Activated CD8-positive, alpha-beta memory T cell treated with anti-CD3 and anti-CD28 coated beads, Interleukin-2, amount 50 U/mL, for 1 hour (primary cell): ENCODE results near the gene DECR2.
"Not testable (repeated sequence)": the region's sequence is repeated elsewhere in the genome, so short reads cannot be mapped to it uniquely, and the experiment has no call there.

ENCODE experiments used
- DNase-seq: peaks from one replicate; pipeline ENCODE4 v3.0.0-alpha.2; 2020; ENCODE audit errors: extremely low read depth

The DECR2 gene

DNA sequence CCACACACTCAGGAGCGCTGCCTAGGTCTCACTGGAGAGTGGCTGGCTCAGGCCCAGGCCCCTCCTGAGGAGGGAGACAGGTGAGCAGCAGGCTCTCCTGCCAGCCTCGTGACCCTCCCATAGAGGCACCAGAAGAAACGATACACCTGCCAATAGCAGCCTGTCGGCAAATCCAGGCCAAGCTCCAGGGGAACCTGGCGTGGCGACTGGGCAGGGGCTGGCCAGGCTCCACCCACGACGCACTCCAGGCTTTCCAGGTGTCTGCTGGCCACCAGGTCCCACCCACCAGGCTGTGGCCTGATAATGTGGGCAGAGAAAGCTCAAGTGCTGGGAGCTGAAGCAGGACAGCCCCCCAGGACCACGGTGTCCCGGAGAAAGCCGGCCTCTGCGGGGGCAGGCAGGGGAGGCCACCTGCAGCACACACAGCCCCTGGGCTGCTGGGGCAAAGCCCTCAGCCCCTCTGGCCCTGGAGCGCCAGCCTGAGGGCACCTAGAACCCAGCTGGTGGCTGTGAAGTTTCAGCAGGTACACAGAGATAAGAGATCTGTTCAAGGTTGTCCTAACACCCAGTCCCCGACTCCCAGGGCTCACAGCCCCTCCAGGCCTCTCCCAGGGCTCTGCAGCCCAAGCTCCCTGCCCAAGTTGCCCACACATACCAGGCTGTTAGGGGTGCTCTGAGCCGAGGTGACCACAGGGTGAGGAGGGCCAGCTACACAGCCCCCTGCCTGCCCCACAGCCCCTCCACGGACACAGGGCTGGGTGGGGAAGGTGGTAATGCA lies 22.3 kb upstream of the DECR2 start:
- no peak for DNase-seq

DNA sequence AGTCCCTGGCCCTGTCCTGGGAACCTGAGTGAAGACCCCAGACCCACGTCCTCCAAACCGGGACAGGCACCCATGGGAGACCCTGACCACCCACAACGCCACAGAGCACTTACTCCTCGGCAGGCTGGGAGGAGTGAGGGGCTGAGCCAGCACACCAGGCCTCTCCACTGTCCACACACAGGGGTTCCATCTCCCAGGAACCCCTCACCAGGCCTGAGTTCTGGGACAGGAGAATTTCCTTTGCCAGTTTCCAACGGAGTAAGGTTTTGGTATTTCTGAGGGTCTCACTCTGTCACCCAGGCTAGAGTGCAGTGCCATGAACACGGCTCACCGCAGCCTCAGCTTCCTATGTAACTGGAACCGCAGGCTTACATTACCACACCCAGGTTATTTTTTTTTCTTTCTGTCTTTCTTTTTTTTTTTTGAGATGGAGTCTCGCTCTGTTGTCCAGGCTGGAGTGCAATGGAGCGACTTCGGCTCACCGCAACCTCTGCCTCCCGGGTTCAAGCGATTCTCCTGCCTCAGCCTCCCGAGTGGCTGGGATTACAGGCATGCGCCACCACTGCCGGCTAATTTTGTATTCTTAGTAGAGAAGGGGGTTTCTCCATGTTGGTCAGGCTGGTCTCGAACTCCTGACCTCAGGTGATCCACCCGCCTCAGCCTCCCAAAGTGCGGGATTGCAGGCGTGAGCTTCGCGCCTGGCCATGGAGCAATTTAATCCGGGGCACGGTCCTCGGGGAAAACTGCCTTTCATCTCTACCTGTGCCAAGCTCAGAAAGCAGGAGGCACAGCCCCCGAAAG lies 21.5 kb upstream of the DECR2 start:
- no peak for DNase-seq

DNA sequence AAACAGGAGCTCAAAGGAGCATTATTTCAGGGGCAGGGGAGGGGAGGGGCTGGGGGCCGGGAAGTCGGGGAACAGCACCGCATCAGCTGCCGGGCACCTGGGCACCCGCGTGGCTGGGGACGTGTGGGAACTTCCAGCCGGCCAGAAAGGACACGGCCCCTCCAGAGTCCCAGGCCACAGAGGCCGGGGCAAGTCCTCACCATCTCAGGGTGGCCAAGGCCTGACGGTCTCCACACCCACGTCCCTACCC lies 21.0 kb upstream of the DECR2 start:
- no peak for DNase-seq

- no peak for DNase-seq
These were observed 20.5 kb upstream of the DECR2 start for GRCh38 chr16:381012-381788.

DNA sequence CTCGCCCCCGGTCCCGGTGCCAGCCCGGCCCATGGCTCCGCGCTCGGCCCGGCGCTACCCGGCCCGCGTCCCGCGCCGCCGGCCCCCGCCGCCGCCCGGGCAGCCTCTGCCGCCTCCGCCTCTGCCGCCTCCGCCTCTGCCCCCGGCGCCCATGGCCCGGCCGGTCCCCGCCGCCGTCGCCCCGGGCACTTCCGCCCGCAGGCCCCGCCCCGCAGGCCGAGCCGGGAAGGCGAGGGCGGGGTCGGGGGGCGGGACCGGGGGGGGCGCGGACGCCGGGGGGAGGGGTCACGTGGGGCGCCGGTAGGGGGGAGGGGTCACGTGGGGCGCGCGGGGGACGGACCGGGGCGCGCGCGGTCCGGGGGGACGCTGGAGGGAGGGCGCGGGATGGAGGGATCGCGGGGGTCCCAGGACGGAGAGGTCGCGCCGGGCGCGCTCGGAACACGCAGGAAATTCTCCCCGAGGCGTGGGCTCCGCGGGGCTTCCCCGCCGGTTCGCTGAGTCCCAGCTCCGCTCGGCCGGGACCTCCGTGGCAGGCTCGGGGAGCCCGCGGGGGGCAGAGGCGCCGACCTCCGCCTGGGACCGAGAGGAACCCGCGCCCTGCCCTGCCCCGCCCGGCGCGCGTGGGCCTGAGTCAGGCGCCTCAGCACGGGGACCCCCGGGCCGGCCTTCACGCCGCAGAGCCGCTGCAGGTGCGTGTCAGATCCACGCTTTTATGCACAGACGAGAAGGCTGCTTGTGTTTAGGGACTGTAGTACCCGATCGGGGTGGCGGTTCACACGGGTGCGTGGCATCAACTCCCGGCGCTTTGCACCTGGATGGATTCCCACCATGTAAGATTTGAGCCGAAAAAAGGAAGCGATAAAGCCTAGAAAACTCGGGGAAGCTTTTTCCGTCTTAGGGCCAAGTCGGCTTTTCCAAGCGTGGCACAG lies 19.6 kb upstream of the DECR2 start, which contains the start of gene PGAP6:
Gene PGAP6 (minus strand): TSS at position 190 of the 929 bp plus-strand sequence. CDS start 157 bp downstream, at position 33.
- no peak for DNase-seq

GRCh38 chr16:383326-384051 lies 18.2 kb upstream of the DECR2 start:
- DNase-seq = no peak

DNA sequence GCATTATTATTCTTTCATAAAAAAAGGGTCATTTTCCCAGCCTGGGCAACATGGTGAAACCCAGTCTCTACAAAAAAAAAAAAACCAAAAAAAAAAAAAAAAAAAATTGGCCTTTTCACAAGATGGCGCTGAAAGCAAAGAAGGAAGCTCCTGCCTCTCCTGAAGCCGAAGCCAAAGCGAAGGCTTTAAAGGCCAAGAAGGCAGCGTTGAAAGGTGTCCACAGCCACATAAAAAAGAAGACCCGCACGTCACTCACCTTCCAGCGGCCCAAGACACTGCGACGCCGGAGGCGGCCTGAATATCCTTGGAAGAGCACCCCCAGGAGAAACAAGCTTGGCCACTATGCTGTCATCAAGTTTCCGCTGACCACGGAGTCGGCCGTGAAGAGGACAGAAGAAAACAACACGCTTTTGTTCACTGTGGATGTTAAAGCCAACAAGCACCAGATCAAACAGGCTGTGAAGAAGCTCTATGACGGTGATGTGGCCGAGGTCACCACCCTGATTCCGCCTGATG lies 15.0 kb upstream of the DECR2 start:
- no peak for DNase-seq

DNA sequence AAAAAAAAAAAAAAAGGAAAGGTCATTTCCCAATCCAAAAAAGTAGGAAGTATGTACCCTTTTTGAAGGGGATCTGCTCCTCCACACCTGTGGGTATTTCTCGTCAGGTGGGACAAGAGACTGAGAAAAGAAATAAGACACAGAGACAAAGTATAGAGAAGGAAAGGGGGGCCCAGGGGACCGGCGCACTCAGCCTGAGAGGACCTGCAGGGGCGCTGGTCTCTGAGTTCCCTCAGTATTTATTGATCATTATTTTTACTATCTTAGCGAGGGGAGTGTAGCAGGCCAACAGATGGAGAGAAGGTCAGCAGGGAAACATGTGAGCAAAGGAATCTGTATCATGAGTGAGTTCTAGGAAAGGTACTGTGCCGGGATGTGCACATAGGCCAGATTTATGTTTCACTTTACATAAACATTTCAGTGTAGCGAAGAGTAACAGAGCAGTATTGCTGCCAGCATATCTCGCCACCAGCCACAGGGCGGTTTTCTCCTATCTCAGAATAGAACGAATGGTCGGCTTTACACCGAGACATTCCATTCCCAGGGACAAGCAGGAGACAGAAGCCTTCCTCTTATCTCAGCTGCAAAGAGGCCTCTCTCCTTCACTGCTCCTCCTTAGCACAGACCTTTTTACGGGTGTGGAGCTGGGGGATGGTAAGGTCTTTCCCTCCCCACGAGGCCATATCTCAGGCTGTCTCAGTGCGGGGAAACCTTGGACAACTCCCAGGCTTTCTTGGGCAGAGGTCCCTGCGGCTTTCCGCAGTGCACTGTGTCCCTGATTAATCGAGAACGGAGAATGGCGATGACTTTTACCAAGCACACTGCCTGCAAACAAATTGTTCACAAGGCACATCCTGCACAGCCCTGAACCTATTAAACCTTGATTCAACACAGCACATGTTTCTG lies 13.7 kb upstream of the DECR2 start:
- not testable (repeated sequence) for DNase-seq

DNA sequence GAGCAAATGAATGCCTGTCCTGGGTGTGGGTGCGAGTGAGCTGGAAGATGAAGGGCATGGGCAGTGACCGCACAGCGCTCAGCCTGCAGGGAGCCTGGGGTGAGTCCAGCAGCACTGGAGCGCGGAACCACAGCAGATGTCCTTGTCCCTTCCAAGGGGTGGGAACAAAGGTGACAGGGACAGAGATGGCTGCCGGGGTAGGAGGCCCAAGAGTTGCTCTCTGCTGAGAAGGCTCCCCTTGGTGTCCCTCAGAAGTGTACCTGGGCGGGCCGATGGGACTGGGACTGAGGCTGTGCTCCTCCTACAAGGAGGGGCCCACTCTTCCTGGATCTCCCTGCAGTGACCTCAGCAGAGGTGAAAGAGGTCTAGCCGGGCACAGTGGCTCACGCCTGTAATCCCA lies 12.3 kb upstream of the DECR2 start:
- no peak for DNase-seq

- peak; percentile 54 for DNase-seq
These were observed 9.8 kb upstream of the DECR2 start for GRCh38 chr16:391885-392335.

- no peak for DNase-seq
These were observed 9.1 kb upstream of the DECR2 start for GRCh38 chr16:392450-393030.

DNA sequence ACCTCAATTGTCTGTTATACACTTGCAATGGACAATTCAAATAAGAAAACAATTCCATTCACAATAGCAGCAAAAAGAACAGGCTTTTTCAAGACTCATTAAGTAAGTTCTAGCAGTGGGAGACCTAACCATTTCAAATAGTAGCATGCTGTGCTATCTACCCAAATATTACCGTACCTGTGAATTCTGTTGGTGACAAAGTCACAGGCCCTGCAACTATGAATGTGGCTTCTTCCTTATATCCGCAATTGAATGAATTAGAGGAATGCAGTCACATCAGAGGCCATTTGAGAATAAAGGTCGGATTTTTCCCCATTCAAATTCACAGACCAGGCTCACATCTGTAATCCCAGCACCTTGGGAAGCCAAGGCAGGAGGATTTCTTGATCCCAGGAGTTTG lies 5.5 kb upstream of the DECR2 start:
- DNase-seq = no peak

- no peak for DNase-seq
These were observed 5.1 kb upstream of the DECR2 start for GRCh38 chr16:396605-397004.

DNA sequence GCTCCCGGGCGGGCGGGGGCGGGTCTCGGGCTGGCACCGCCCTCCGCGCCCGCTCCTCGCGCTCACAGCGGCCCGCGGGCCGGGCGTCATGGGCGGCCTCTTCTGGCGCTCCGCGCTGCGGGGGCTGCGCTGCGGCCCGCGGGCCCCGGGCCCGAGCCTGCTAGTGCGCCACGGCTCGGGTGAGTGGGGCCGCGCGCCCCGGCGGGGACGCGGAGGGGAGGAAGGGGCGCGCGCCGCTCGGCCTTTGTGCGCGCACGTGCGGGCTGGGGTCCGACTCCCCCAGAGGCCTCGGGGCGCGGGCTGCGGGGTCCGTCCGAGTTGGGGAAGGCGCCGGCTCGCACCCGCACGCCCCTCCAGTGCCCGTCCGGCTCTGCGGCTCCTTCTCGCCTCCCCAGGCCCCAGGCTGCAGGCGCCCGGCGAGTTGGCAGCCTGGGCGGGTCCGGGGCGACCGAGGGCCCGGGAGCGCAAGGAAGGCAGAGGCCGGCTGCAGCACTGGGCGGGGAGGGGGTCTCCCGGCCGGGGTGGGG lies 4.5 kb upstream of the DECR2 start, which contains the start of gene NME4:
Gene NME4 (plus strand): TSS at position 65 of the 527 bp plus-strand sequence. CDS start 24 bp downstream, at position 89.
- DNase-seq = no peak

DNA sequence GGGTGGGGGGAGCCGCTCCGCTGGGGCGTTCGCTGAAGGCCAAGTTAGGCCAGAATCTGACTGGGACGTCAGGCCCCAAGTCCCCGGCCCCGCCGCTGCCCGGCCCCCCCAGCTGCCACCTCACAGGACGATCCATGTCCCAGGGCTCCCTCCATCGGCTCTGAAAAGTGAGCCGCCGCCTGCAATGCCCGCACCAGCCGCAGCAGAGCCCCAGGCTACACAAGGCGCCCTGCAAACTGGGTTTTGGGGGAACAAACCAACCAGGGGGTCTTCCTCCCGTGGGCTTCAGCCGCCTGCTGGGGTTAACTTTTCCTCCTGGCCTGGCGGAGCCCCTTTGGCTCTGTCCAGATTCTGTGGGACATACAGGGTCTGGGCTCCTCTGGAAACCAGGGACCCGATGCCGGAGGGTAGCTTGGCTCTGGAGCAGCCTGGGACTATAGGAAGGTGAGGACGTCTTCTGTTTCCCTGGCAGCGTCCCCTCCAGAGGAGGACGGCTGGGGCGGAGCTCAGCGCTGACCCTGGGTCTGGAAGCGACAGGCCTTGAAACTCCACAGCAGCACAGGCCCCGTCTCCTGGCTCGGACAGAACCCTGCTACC lies 3.9 kb upstream of the DECR2 start:
- DNase-seq = no peak

DNA sequence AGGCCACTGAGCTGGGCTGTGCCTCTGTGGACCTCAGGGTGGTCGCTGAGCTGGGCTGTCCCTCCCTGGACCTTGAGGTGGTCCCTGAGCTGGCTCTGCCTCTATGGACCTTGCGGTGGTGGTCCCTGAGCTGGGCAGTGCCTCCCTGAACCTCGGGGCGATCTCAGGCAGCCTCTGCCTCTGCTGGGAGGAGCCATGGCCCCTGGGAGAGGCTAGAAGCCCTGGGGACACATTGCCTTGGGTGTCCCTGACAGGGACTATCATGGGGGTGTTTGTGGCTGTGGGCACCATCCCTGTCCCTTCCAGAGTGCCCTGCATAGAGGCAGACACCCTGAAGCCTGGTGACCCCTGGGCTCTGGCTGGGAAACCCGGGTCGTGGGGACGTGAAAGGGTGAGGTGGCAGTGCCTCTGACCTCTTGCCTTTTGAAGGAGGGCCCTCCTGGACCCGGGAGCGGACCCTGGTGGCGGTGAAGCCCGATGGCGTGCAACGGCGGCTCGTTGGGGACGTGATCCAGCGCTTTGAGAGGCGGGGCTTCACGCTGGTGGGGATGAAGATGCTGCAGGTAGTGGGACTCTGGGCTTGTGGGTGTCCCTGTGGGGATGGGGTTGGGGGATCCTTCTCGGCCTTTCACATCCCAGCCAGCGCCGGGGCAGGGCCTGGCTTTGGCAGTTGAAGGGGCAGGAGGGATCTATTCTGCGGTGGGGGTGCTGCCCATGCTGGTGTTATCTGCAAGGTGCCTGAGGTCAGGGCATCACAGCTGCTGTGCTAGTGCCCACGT lies 2.9 kb upstream of the DECR2 start:
- DNase-seq = no peak

GRCh38 chr16:399340-400019 lies 2.2 kb upstream of the DECR2 start:
- no peak for DNase-seq
